Lower leg skin (tissue), 3 donors: ENCODE results near the gene OR1F1.

ENCODE experiments used
- CTCF ChIP-seq, 3 donors: fragments of 450-650 bp; IDR thresholded peaks; one replicate each; pipeline ENCODE4 v1.5.1; 2016; ENCODE audit warnings: antibody characterized with exemption in 3 of 3, mild to moderate bottlenecking in 3 of 3, moderate library complexity in 2 of 3
- POLR2A ChIP-seq, 2 donors: fragments of 450-650 bp; IDR thresholded peaks; one replicate each; pipeline ENCODE4 v1.6.1; 2016 to 2017; ENCODE audit warnings: antibody characterized with exemption in 2 of 2, mild to moderate bottlenecking in 1 of 2, moderate library complexity in 1 of 2

- TF ChIP-seq CTCF (IDR thresholded peaks at IDR 0.05), result no peak
- TF ChIP-seq POLR2A (IDR thresholded peaks at IDR 0.05), result no peak
These were observed 23.6 kb upstream of the OR1F1 start for GRCh38 chr16:3164121-3164991.
